AG10803 (cell line): Measurements from ENCODE around the gene CERS1.

Experiments used
- DNase-seq: peaks from one replicate; pipeline ENCODE4 v3.0.0; 2010; ENCODE audit warnings: low read depth
- H3K4me3 ChIP-seq: 2 replicates; pipeline ENCODE4 v1.5.1; 2011; ENCODE audit warnings: mild to moderate bottlenecking, low read length, control low read depth
- CTCF ChIP-seq: conservative IDR thresholded peaks from 2 replicates; pipeline ENCODE4 v1.5.1; 2011; ENCODE audit warnings: mild to moderate bottlenecking, low read length, control low read depth, inconsistent platforms

The CERS1 gene

DNA sequence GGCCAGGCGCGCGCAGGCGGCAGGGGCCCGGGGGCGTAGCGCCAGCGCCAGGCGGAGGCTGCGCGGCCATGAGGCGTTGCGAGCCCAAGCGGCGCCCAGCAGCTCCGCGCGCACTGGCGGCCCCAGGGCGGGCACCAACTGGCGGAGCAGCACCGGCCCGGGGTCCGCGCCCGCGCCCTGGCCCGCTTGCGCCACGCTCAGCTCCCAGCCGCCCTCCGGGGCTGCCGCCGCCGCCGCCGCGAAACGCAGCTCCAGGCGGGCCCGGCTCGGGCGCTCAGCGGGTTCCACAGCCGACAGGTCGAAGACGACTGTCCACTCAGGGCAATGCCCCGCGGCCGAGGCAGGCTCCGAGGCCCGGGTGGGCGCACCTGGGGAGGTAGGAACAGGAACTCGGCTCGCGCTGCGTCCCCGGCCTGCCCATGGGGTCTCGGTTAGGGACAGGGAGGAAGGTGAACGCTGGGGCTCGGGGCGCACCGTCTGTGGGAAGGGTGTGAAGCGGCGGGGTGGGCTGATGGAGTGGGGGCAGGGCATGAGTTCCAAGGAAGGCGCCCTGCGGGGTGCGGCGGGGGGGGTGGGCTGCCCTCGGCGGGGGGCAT, 26.8 kb downstream of the CERS1 start:
- TF ChIP-seq CTCF: no peak
- DNase-seq: no peak
- no peak overlapping the region for H3K4me3 ChIP-seq

GRCh38 chr19:18868380-18869022, 27.5 kb downstream of the CERS1 start:
- DNase-seq: no peak
- no peak for TF ChIP-seq CTCF
- H3K4me3 ChIP-seq: no peak overlapping the region

- no peak for TF ChIP-seq CTCF
- no peak overlapping the region for H3K4me3 ChIP-seq
Observed at GRCh38 chr19:18867751-18868150, 28.2 kb downstream of the CERS1 start.

DNA sequence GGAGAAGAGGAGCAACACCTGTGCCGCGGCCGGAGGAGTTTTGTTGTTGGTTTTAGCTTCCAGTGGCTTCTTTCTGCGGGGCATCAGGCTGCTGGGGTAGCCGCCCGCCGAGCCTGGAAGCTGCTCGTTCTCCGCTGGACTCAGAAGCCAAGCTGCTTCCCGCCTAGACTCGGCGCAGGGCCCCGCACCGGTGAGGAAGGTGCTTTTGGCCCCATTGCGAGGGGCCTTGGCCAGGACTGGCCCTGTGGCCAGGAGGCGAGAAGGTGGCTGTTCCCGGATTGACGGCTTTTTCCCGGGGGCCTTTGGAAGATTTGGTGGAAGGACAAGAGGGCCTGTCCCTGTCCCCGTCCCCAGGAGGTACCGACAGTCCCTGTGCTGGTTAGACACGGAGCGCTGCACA, 28.8 kb downstream of the CERS1 start:
- H3K4me3 ChIP-seq: no peak overlapping the region
- TF ChIP-seq CTCF: no peak

More at GRCh38 chr19:18867751-18868150, 28.2 kb downstream of the CERS1 start:
- no peak for DNase-seq

DNA sequence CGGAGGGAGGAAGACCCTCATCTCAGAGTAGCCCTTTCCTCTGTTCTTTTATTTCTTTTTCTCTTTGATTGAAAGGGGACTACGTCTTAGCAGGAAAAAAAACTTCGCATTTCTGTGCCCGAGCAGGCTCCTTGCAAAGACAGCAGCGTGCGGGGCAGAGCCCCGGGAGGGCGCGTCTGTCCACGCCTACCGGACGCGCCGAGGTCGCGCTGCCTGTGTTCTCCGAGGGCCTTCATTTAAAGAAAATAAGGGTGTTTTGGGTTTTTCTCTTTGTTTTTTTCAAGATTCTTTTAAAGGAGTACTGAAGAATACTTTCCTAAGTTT, 29.2 kb downstream of the CERS1 start:
- no peak for TF ChIP-seq CTCF
- DNase-seq: no peak
- H3K4me3 ChIP-seq: no peak overlapping the region

More for the DNA sequence above, 28.8 kb downstream of the CERS1 start:
- DNase-seq: no peak

DNA sequence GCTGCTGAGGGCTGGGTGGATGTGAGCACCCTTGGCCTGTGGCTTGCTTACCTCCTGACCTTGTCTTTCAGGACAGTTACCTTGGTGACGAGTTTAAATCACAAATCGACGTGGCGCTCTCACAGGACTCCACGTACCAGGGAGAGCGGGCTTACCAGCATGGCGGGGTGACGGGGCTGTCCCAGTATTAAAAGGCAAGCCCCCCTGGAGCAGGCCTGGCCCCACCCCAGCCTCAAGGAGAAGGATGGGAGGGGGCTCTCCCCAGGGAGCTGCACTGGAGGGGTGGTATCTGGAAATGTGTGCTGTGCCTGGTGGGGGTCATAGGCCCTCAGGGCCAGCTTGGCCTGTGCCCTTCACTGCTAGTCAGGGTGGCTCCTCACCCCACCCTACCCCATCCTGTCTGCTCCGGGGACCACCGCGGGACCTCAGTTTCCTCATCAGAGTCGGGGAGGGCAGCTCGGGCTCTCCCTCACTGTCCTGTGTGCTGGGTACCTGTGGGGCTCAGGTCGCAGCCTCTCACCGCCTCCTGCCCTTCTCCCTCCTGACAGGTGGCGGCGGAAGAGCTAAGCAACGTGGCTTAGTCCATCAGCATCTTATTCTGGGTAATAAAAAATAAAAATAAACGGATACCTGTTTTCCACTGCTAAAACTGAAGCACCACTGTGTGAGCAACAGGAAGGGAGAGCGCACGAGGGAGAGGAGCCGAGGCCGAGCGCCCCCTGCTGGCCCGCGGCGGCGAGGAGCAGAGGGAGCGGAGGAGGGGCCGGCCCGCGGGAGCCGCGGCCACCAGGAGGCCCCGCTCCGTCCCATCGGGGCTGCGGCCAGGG, 29.8 kb downstream of the CERS1 start:
- peak; percentile 67 for TF ChIP-seq CTCF
- peak; percentile 40 for DNase-seq
- no peak overlapping the region for H3K4me3 ChIP-seq
